Keratinocyte (primary cell): ENCODE data around the gene BRD7. TPM values are rescaled to one million over a fixed set of nuclear protein-coding genes. Genes with fewer than 3 reads are reported as not detected.
A peak's percentile ranks its signal among the peaks of the same experiment; 100 is the strongest.

Experiments used
- DNase-seq: peaks from one replicate; pipeline ENCODE4 v3.0.0-alpha.2; 2011; ENCODE audit warnings: low read depth, missing footprints, low spot score
- FAIRE-seq: peaks from 2 replicates; lab custom pipeline; 2011; peaks lifted over from hg19 to GRCh38; lab: Jason Lieb, UNC
- H2AFZ ChIP-seq: 2 replicates; pipeline ENCODE4 v1.6.0; 2012; ENCODE audit warnings: low read length, control low read depth, inconsistent platforms; ENCODE audit not compliant: control insufficient read depth
- H3K27ac ChIP-seq: 2 replicates; pipeline ENCODE4 v1.5.1; 2011; ENCODE audit warnings: low read length; ENCODE audit not compliant: control insufficient read depth, insufficient read depth
- H3K27me3 ChIP-seq: 3 replicates; pipeline ENCODE4 v1.6.0; 2011; ENCODE audit warnings: low read length; ENCODE audit not compliant: control insufficient read depth, insufficient read depth; ENCODE audit errors: extremely low read depth
- H3K36me3 ChIP-seq, 2 experiments: 2 replicates in 1 of 2; 3 replicates in 1 of 2; pipeline ENCODE4 v1.5.1; 2011; ENCODE audit warnings: low read length in 2 of 2, mild to moderate bottlenecking in 1 of 2; ENCODE audit not compliant: control insufficient read depth in 2 of 2, insufficient read depth in 2 of 2; ENCODE audit errors: extremely low read depth in 1 of 2
- H3K4me1 ChIP-seq: 3 replicates; pipeline ENCODE4 v1.5.1; 2011; ENCODE audit warnings: low read length; ENCODE audit not compliant: control insufficient read depth, insufficient read depth; ENCODE audit errors: extremely low read depth
- H3K4me2 ChIP-seq: 3 replicates; pipeline ENCODE4 v1.6.0; 2011; ENCODE audit warnings: low read depth, low read length; ENCODE audit not compliant: control insufficient read depth, insufficient read depth; ENCODE audit errors: extremely low read depth
- H3K4me3 ChIP-seq, 3 experiments: fragments of 200-600 bp in 1 of 3; sonication (generic) in 1 of 3; 2 replicates in 2 of 3; 3 replicates in 1 of 3; pipeline ENCODE4 v1.5.1; 2011 to 2016; ENCODE audit warnings: low read length in 3 of 3, mild to moderate bottlenecking in 3 of 3, control low read depth in 2 of 3, inconsistent platforms in 1 of 3, low read depth in 1 of 3, mixed read lengths in 1 of 3, mixed run types in 1 of 3, moderate library complexity in 1 of 3; ENCODE audit not compliant: control insufficient read depth in 2 of 3, insufficient read depth in 2 of 3; ENCODE audit errors: extremely low read depth in 1 of 3
- H3K79me2 ChIP-seq: 2 replicates; pipeline ENCODE4 v1.6.0; 2012; ENCODE audit warnings: low read length; ENCODE audit not compliant: control insufficient read depth, insufficient read depth
- H3K9ac ChIP-seq: 3 replicates; pipeline ENCODE4 v1.6.0; 2011; ENCODE audit warnings: low read length; ENCODE audit not compliant: control insufficient read depth, insufficient read depth; ENCODE audit errors: extremely low read depth
- H3K9me1 ChIP-seq: 3 replicates; pipeline ENCODE4 v1.6.0; 2011; ENCODE audit warnings: low read length; ENCODE audit not compliant: control insufficient read depth, insufficient read depth; ENCODE audit errors: extremely low read depth
- H3K9me3 ChIP-seq: 2 replicates; pipeline ENCODE4 v1.5.1; 2012; ENCODE audit warnings: low read depth, low read length; ENCODE audit not compliant: control insufficient read depth
- H4K20me1 ChIP-seq: 3 replicates; pipeline ENCODE4 v1.6.0; 2011; ENCODE audit warnings: low read length; ENCODE audit not compliant: control insufficient read depth, insufficient read depth; ENCODE audit errors: extremely low read depth
- EZH2 ChIP-seq: IDR thresholded peaks from one replicate; pipeline ENCODE4 v1.6.1; 2012; ENCODE audit warnings: inconsistent platforms, mild to moderate bottlenecking, low read length, moderate library complexity
- dilution Hi-C: fragments of 300-500 bp; cut with MboI; formaldehyde crosslinking; loops from one replicate; pipeline ENCODE4 v1.7.0; 2020; ENCODE audit warnings: low sequenced_read_pairs; ENCODE audit not compliant: extremely low pct_ligation_motif_present
- polyA plus RNA-seq, 5 experiments: library from polyadenylated mRNA; depleted of rRNA in 3 of 5; stranded (reverse) in 3 of 5; stranded (forward) in 1 of 5; unstranded in 1 of 5; fragments of >200 nt; gene quantifications; 1 replicate in 1 of 5; 2 replicates in 3 of 5; 3 replicates in 1 of 5; pipeline versions ENCODE4 v1.2.1 to v1.2.3, GENCODE V29; 2011 to 2012; ENCODE audit warnings: missing spikeins in 2 of 5, low read depth in 1 of 5, low replicate concordance in 1 of 5
- small RNA-seq, 3 experiments: library from RNA; depleted of rRNA; stranded (forward); fragments of <200 nt; gene quantifications; one replicate each; pipeline ENCODE3, GENCODE V24; 2012; ENCODE audit warnings: low read depth in 3 of 3, low replicate concordance in 1 of 3; ENCODE audit not compliant: insufficient read length in 3 of 3
- TF ChIP-seq, protein P1 (sequence below), 3 experiments: IDR thresholded peaks in 1 of 3; conservative IDR thresholded peaks in 1 of 3; optimal IDR thresholded peaks in 1 of 3; 2 replicates in 2 of 3; 3 replicates in 1 of 3; pipeline versions ENCODE3 to v1.5.1; 2011; ENCODE audit warnings: low read length in 3 of 3, mild to moderate bottlenecking in 3 of 3, moderate library complexity in 2 of 3, control low read depth in 1 of 3, inconsistent platforms in 1 of 3; ENCODE audit not compliant: insufficient read depth in 2 of 3; ENCODE audit errors: extremely low read depth in 1 of 3

BRD7 gene
- polyA plus RNA-seq, 1 donor (not counting 4 experiments of a cell fraction or from before 2014, with no cell fraction given) = 66.6 TPM

DNA sequence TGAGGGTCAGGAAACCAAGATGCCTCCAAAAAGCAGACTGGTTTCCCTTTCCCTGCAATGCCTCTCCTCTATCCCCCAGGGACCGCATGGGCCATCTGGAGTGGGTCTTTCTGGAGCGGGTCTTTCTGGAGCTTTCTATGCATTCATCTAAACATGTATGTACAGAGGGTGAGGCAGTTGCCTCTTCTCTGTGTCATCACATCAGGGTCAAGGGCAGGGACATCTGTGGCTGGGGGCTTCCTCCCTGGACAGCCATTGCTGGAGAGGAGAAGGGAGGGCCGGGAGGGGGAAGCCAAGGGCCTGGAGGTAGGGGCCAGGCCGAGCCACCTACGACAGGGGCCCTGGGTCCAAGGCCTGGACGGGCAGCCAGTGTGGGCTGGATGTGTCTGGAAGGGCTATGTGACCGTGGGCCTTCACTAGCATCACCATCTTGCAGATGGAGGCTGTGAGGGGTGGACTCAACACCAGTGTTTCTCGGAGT lies 101.6 kb downstream of the BRD7 start:
- Histone ChIP-seq H3K9me1 (no peaks in the 10 kb centered on the region), H3K4me3 (no peak overlapping the region), H3K9me3 (no peaks in the 10 kb centered on the region), H4K20me1 (no peaks in the 10 kb centered on the region), H3K27ac (no peak overlapping the region), H2AFZ (no peak overlapping the region), H3K36me3 (no peaks in the 10 kb centered on the region), H3K4me2 (peak overlapping the region; percentile 80), H3K27me3 (no peaks in the 10 kb centered on the region), H3K4me1 (peaks cover 18% of the 10 kb centered on the region), H3K79me2 (no peaks in the 10 kb centered on the region), H3K9ac (no peak overlapping the region)
- dilution Hi-C loops = no loop called here
- no peak for DNase-seq
- no peak for FAIRE-seq
- no peak for TF ChIP-seq EZH2
- TF ChIP-seq, protein P1, sequence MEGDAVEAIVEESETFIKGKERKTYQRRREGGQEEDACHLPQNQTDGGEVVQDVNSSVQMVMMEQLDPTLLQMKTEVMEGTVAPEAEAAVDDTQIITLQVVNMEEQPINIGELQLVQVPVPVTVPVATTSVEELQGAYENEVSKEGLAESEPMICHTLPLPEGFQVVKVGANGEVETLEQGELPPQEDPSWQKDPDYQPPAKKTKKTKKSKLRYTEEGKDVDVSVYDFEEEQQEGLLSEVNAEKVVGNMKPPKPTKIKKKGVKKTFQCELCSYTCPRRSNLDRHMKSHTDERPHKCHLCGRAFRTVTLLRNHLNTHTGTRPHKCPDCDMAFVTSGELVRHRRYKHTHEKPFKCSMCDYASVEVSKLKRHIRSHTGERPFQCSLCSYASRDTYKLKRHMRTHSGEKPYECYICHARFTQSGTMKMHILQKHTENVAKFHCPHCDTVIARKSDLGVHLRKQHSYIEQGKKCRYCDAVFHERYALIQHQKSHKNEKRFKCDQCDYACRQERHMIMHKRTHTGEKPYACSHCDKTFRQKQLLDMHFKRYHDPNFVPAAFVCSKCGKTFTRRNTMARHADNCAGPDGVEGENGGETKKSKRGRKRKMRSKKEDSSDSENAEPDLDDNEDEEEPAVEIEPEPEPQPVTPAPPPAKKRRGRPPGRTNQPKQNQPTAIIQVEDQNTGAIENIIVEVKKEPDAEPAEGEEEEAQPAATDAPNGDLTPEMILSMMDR (optimal IDR thresholded peaks at IDR 0.05 in 1 of 3, IDR thresholded peaks at IDR 0.05 in 1 of 3, conservative IDR thresholded peaks at IDR 0.05 in 1 of 3; ENCODE audit: extremely low read depth in 1 of 3, insufficient read depth in 2 of 3, low read length in 3 of 3) = no peak

DNA sequence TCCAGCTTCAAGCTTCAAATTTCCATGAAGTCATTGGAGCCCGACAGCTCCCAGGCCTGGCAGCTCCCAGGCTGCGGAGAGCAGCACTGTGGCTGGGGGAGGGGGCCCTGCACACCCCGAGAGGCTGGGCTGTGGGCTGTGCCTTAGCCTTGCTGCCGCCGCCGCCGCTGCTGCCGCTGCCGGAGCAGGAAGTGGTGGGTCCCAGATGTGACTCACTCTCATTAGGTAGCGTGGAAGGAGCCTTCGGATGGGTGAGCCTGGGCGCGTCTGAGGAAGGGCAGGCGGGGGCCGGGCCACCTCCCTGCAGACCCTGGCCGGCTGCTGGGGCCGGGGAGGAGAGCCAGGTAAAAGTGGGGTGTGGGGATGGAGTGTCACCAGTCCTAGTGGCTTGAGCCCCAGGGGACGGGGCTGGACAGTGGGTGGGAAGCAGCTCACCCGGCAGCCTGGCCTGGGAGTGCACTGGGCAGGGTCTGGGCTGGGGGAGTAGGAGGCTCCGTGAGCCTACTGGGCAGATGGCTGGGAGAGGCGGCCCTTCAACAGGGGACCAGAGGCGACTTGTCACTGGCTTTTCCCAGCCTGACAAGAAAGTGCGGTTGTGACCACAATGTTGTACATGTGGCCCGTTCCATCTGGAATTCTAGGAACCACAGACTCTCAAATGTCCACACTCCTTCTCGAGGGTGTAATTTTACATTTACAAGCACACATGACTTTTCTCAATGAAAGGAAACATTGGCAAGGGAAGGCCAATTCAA lies 102.3 kb downstream of the BRD7 start, which contains the start of gene ADCY7:
Gene ADCY7, plus strand, starts transcription at position 215 of the 755 bp plus-strand sequence. CDS start 21,629 bp downstream, outside the sequence.
- no peaks in the 10 kb centered on the region for H3K9me1 ChIP-seq
- no peak for DNase-seq

More for the DNA sequence above, 102.3 kb downstream of the BRD7 start, which contains the start of gene ADCY7:
- Histone ChIP-seq H2AFZ (peak within 1 kb of the TSS; percentile 88), H3K27me3 (no peaks in the 10 kb centered on the region), H3K9ac (peak within 1 kb of the TSS; percentile 64), H4K20me1 (no peaks in the 10 kb centered on the region), H3K4me2 (peak within 1 kb of the TSS; percentile 80), H3K9me3 (no peaks in the 10 kb centered on the region), H3K27ac (peak within 1 kb of the TSS; percentile 53), H3K36me3 (no peaks in the 10 kb centered on the region), H3K79me2 (no peaks in the 10 kb centered on the region), H3K4me1 (peaks cover 18% of the 10 kb centered on the region), H3K4me3 (peak within 1 kb of the TSS; percentile 32 to 58 (median 40))
- dilution Hi-C loops = no loop called here
- TF ChIP-seq, protein P1 (optimal IDR thresholded peaks at IDR 0.05 in 1 of 3, IDR thresholded peaks at IDR 0.05 in 1 of 3, conservative IDR thresholded peaks at IDR 0.05 in 1 of 3; ENCODE audit: extremely low read depth in 1 of 3, insufficient read depth in 2 of 3, low read length in 3 of 3) = no peak
- TF ChIP-seq EZH2 = no peak
- no peak for FAIRE-seq

Small RNA genes lying within 50 kb of the gene (small RNA-seq; reads per million reads assigned to genes)
- gene MIR6771 = 0 reads per million in 3 experiments

Other genes with a start within 250 kb of the BRD7 start
- gene TENT4B, start 215.7 kb downstream of the BRD7 start, polyA plus RNA-seq = 9.5 to 14.8 TPM (median 11.3 TPM) in 3 replicates
- gene ADCY7, start 102.4 kb downstream of the BRD7 start, polyA plus RNA-seq = 5.1 to 9.6 TPM (median 6.8 TPM) in 3 replicates
- gene NKD1, start 179.4 kb upstream of the BRD7 start, polyA plus RNA-seq = 0.54 to 0.62 TPM (median 0.57 TPM) in 3 replicates